Colon (tissue), 2 donors: ENCODE data around the gene LDLRAD3.

Source experiments
- FAIRE-seq: peaks from 2 replicates; lab custom pipeline; 2012; peaks lifted over from hg19 to GRCh38; lab: Jason Lieb, UNC
- donor health status: control.
- donor health status: control.

Gene LDLRAD3

DNA sequence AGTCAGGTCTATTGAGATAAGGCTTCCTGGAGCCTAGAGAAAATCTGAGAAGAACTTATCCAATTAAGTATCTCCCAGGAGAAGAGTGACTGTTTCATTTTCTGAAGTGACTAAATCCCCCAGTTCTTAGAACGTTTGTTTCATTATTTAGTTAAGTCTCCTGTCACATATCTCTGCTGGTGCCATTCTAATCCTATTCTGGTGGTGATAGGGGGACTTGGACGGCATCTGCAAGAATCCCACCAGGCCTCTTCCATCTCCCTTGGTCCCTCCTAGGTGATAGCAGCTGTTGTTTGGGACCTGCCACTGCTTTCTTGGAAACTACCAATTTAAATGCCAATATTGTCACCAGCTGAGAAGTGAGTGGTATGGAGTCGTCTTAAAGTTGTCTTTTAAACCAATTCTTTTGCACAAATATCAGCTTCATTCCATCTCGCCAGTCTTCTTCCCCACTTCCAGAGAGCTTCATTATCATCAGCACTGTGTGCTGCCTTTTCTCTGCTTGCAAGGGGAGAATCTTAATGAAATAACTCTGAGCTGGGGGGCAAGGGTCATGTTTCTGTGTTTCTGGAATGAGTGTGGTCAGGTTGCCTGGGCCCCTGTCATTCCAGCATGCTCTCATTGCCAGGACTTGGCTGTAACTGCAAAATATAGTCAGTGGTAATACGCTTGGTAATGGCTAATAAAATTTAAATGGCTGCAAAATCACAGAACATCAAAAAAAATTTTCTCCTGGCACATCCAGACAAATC lies 104.8 kb downstream of the LDLRAD3 start:
- no peak for FAIRE-seq

DNA sequence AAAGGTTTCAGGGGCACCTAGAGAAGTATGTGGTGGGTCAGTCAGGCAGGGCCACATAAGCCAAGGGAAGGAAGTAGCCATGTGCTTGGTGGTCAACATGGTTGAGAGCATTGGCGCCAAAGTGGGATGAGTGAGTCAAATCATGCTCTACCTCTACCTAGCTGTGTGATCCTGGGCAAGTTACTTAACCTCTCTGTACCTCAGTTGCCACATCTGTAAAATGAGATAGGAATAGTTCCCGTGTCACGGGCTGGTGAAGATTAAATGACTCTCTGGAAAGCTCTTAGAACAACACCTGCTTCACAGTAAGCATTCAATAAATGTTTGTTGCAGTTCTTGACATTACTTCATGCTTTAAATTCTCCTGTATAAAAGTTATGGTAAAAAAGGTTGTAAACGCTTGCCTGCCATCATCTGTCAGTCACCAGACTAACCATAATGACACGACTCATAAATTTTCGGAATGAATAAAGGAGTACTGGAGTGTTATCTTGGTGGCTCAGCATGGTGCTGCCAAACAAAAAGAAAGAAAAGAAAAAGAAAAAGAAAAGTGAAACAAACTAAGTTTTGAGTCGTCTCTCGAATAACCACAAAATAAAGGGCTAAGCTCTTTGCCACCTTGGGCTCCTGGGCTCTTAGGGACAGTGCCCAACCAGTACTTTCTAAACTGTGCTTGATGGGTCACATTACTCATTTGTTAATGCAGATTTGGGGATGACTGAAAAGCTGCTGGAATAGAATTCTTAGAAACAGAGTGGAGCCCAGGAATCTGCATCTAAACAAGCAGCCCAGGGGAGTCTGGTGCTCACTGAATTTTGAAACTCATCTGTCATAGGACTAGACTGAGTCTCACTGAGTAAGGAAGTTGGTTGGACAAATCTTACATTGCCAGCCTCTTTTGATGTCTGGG lies 107.6 kb downstream of the LDLRAD3 start:
- no peak for FAIRE-seq

DNA sequence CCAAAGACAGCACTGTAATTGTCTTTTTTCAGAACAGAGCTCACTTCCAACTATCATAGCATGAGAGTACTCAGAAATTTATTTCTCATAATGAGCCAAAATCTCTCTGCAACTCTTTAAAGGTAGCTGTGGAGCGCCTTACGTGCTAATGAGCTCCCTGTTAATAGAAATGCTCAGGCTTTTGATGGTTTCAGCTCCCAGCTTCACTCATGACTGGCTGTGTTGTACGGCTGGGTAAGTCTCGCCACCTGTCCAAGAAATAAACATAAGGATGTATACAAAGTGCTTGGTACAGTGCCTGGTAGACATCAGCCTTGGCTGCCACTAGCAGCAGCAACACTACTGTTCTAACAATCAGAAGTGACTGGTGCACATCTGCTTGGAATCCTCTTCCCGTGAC lies 109.4 kb downstream of the LDLRAD3 start:
- FAIRE-seq: no peak

DNA sequence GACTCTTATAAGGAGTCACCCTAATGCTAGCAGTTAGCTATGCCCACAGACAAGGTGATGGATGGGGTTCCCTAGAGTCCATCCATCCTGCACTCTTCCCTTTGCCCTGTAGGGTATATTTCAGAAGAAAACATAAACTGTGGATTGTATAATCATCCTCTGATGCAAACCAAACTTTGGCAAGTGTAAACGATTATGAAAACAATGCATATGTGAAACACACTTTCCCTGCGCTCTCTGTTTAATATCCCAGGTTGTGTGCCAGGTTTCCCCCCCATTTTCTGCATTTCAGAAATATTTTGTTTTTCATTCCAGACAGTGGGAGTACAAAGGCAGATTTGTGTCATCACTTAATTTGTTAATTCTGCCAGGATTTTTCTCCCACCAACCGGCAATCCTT lies 110.0 kb downstream of the LDLRAD3 start:
- no peak for FAIRE-seq

DNA sequence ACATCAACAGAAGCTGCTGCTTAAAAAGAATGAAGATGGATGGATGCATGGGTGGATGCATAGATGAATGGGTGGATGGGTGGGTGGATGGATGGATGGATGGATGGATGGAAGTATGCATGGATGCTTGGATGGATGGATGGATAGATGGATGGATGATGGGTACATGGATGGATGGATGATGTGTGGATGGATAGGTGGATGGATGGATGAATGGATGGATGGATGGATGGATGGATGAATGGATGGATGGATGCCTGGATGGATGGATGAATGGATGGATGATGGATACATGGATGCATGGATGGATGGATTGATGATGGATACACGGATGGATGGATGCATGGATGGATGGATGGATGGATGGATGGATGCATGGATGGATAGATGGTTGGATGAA lies 110.8 kb downstream of the LDLRAD3 start:
- no peak for FAIRE-seq

DNA sequence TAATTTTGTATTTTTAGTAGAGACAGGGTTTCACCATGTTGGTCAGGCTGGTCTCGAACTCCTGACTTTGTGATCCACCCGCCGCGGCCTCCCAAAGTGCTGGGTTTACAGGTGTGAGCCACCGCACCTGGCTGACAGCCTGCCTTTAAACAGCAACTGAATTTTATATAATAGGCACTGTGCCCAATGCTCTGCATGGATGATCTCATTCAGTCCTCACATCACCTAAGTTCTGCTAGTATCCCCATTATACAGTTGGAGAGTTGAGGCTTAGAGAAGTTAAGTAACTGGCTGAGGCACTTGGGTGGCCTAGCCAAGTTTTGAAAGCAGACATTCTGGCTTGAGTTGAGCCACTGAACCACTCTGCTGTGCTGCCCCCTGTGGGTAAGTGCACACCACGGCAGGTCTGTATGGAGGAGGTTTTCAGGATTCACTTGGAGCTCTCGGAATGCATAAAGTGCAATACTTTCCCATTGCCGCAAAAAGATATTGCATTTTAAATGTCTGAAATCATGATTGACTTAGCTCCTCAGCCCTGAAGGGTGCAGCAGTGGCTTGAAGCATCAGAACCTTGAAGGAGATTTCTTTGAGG lies 112.4 kb downstream of the LDLRAD3 start:
- no peak for FAIRE-seq

DNA sequence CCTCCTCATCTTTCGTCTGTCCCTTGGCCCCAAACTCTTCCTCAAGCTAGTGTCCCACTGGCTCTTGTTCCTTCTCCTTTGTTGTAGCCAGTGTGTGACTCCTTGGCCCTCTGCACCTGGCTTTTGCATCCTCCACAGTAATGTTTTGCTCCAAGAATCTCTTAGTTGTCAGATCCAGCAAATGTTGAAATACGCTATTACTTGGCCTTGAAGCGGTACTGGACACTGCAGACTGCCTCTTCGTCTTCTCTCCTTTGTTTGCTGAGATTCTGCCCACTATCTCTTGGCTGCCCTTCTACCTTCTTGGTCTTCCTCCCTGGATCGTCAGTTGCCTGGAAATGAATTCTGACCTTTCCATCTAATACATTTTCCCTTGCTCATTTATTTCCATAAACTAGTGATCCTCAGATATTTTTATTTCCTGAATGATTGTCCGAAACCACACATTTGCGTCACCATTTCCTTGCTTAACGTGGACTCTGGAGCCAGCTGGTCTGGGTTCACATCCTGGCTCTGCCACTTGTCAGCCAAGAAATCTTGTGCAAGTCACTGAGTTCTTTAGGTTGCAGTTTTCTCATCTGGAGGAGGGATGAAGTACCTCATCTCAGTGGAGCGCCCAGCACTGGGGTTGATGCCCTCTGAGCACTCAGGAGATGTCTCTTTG lies 113.6 kb downstream of the LDLRAD3 start:
- no peak for FAIRE-seq

DNA sequence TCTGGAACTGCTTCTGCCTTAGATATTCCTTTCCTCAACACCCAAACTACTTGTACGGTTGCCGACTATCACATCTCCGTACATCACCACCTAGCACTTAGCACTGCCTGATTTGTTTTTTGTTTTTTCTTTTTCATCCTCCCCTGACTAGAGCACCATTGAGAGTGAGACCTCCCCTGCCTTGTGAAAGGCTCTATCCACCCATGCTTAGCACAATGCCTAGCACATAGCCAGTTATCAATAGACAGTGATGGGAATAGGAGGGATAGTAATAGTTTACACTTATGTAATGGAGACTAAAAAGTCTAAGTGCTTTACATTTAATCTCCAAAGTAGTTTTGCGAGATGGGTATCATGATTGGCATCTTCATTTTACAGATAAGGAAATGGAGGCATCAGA lies 115.8 kb downstream of the LDLRAD3 start:
- FAIRE-seq: no peak

DNA sequence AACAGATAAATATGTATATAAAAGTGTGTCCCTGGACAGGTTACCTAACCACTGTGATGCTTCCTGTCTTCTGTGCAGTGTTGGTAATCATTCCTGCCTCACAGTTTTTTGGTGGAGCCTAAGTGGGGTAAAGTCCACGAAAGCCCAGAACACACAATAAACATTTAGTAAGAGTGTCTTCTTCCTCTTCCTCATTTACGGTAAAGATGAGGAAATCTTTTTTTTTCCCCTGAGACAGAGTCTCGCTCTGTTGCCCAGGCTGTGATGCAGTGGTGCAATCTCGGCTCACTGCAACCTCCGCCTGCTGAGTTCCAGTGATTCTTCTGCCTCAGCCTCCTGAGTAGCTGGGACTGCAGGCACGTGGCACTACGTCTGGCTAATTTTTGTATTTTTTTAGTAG lies 117.1 kb downstream of the LDLRAD3 start:
- no peak for FAIRE-seq

DNA sequence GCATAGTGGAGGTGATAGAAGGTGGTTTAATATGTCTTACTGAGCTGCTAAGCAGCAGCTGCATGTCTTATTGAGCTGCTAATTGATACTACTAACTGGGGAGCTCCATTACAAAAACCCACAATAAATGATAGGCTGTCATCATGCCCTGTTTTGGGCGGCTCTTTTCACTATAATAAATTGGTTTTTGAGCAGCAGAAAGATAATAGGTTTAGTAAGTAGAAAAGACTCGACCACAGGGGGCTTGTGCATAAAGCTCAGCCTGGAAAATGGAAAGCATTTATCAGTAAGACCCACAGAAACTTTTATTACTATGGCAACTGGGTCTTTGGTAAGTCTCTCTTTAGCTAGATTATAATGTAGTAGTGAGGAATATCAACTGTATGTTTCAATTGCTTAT lies 117.6 kb downstream of the LDLRAD3 start:
- no peak for FAIRE-seq

DNA sequence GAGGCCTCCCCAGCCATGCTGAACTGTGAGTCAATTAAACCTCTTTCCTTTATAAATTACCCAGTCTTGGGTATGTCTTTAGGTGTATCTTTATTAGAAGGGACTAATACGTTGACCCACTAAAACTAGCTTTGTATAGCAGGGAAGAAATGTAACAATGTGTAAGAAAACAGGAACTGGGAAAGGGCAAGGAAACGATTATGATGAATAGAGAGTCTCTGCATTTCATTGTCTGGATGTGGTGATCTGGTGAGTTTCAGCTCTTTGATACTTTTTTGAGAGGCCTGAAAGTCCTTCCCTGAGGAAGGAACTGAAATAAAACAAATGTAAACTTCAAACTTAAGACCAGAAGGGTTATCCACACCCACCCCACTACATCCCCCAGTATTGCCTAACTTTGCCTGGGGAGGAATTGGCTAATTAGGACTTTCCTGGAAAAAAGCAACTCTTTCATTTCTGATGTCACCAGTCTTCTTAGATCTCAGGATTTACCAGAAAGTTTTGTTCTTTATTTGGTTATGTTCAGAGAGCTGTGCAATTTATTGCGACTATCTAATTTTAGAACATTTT lies 119.0 kb downstream of the LDLRAD3 start:
- FAIRE-seq: no peak

DNA sequence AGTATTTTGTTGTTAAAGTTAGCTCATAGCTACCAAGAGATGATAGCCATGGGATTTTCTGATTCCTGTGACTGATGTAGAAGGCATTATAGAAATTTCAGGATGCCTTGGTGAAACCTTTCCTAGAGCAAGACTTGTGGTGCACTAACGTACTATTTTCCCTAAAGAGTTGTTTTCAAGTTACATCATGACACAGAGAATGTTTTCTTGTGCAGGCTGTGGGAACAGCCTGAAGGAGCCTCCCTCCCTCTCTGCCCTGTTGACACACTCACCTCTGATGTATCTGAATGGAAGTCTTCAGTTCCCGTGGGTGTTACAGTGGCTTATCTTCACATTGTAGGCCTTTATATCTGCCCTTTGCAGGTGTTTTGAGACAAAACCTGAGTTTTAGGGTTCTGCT lies 121.6 kb downstream of the LDLRAD3 start:
- no peak for FAIRE-seq

DNA sequence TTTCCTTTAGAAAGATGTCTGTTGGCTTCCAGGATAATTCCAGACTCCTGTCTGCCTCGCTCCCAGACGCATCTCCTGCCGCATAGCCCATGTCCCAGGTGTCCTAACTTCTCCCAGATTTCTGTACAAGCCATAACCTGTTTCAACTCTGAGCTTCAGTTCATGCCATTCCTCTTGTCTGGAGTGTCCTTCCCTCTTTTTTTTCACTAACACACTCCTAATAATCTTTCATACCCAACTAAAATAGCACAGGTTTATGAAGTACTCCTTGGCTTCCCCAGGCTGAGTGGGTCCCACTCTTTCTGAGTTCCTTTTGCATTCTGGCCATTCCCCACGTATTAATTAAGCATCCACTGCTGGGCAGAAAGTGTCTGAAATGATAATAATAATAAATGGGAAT lies 123.0 kb downstream of the LDLRAD3 start:
- FAIRE-seq: no peak

DNA sequence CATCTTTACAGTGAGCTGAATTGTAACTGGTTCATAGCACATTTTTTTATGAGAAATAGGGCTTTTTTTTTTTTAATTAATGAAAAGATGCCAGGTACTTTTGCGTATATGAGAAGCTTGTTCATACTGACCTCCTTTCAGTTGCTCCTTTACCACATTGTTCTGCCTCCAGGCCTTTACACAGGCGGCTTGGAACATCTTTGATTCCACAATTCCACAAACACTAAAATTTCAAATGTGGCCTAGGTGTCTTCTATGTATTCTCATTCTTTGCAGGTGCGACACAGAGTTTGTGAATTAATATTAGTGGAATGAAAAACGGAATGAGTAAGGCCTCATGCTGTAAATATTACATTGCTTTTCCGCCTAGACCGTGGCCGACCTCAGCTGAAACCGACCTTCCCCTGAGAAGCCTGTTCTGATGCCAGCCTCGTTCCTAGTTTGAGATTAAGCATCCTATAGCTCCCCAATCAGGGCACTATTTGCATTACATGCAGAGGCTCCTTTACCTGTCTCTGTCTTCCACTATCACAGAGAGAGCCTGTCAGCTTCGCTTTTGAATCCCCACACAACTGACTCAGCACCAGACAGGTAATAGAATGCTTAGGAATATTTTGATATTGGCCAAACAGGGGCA lies 125.8 kb downstream of the LDLRAD3 start:
- FAIRE-seq: no peak

DNA sequence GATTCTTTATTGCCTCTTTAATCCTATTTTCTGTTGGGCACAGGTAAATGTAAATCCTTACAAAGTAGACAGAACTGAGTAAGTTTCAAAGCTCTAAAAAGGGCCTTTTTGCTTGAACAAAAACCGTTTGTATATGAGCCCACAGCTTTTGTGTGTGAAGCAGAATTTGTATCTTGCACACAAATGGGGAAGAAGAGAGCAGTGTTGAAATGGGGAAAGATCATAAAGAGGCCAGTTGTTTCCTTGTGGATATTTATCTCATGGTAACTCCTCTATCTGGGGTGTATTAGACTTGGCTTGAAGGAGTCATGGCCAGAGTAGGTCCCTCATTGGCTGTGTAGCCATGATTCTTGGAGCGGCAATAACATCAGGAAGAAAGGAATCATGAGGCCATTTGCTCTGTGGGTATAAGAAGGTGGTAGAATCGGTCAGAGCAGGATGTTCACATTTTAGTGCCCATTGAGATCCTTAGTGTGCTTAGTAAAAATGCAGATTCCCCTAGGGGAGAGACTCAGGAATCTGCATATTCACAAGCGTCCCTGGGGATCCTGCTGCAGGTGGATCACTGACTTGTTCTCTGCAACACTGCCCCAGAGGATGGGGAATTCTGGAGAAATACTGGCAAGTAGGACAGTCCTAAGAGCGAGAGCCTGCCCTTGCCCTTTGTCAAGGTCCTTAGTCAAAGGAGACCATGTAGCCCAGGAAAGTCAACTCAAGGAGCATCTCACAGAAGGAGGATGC lies 126.5 kb downstream of the LDLRAD3 start:
- FAIRE-seq: no peak

DNA sequence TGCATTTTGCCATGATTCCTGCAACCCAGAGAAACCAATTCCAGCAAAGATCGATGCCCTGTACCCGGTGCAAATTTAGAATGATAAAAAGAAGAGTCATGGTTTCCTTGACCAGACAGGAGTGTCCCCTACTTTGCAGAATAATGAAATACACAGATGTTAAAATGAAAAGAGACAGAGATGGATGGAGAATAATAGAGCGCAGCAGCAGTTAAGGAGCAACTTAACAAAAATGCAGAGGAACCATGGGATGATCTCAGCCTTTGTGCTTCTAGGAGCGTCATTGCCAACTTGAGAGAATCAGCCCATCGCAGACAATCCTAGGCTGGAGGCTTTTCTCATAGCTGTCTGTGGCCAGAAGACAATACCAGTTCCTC lies 127.1 kb downstream of the LDLRAD3 start:
- FAIRE-seq: no peak

DNA sequence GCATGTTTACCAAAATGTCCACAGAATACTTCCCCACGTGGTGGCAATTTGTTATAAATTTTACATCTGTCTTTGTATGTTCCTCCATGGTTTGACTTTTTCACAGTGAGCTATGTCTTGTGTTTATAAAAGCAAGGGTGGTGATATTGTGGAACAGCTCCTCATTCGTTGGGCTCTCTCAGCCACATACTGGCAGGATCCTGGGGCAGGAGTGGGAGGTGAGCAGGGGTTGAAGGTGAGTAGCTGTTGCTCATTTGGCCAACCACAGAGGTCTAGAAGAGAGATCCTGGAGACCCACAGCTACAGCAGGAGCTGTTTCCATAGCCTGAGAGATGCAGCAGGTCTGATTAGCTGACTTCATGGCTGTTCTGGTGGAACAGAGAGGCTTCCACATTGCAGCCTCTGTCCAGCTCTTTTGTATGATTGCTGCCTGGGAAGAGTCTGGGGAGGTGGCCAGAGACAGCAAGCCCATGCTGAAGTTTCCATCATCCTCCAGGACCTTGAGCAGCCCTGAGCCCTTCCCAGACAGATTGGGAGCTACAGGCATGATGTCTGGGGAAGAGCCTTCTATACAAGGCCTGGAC lies 128.1 kb downstream of the LDLRAD3 start:
- no peak for FAIRE-seq

DNA sequence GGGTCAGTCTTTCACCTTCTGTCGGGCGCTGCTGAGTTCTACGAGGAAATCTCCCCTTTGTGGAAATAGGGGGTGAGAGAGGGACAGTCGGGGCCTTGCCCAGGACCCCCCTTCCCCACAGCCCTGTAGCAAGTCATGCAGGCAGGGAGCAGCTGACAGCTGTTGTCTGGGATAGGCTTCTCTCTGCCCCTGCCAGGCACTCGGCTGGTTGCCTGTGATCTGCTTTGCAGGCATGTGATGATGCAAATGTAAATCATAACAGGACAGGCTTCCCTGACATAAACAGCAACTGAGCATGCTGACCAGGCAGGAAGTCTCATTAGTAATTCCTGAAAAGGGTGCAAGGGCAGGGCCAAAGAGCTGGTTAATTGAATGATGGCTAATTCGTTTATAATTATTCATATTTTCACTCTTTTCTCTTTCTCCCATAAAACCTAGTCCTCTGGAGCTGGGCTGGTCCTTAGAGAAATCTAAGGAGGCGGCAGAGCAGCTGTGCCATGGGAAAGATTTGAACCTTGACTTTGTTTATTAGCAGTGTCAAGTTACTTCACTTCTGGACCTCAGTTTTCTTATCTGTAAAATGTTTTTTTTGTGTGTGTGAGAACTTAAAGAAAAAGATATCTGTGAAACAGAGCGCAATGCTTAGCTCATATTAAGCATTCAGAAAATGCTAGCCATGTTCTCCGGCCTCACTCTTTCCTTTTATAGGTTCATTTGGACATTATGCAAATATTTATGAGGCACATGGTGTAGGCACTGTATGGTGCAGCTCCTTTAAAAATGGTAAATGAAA lies 129.7 kb downstream of the LDLRAD3 start:
- no peak for FAIRE-seq

DNA sequence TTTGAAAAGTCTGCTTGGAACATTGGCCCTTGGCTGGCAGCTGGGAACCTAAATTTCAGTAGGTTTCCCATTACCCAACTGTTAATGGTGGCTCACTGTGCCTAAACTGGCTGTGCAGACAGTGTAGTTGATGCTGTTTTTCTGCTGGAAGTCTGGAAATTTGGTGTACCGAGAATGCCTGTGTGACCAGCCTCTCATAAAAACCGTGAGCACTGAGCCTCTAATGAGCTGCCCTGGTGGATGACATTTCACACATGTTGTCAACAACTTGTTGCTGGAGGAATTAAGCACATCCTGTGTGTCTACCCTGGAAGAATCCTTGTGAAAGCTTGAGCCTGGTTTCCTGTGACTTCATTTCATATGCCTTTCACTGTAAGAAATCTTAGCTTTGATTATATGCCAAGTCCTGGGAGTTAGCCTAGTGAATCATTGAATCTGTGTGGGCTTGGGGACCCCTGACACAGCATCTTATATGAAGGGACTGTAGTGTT lies 131.1 kb downstream of the LDLRAD3 start:
- no peak for FAIRE-seq

DNA sequence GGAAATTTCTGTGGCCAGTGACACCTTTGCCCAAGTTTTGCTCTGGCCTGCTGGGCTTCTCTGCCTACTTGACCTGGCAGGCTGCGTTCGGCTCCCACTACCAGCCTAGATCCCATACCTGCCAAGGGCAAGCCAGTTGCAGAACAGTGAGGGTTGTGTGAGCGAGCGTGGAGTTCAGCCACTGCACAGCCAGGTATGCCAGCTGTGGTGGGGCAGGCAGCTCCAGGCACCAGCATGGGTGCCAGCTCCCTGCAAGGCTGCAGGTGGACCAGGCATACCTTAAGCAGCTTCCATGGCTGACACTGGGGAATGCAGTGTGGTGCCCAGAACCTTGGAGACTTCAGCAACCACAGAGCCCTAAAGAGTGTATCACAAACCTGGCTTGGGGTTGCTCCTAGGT lies 133.5 kb downstream of the LDLRAD3 start:
- no peak for FAIRE-seq
